Muscle layer of duodenum (tissue), 2 donors: ENCODE measurements around the gene GAST.

Experiments used
- H3K27ac ChIP-seq: one replicate; pipeline ENCODE4 v1.7.0; 2013; ENCODE audit warnings: mild to moderate bottlenecking, low read length
- H3K27me3 ChIP-seq: one replicate; pipeline ENCODE4 v1.7.0; 2013; ENCODE audit warnings: low read depth, mild to moderate bottlenecking, control low read depth, low read length
- H3K36me3 ChIP-seq, 2 donors: one replicate each; pipeline ENCODE4 v1.7.0; 2013; ENCODE audit warnings: low read length in 2 of 2, control low read depth in 1 of 2, mild to moderate bottlenecking in 1 of 2; ENCODE audit not compliant: insufficient read depth in 2 of 2, control insufficient read depth in 1 of 2
- H3K4me1 ChIP-seq, 2 donors: one replicate each; pipeline ENCODE4 v1.7.0; 2013; ENCODE audit warnings: low read length in 2 of 2, mild to moderate bottlenecking in 2 of 2, control low read depth in 1 of 2, moderate library complexity in 1 of 2; ENCODE audit not compliant: insufficient read depth in 2 of 2, control insufficient read depth in 1 of 2
- H3K4me3 ChIP-seq, 2 donors: one replicate each; pipeline ENCODE4 v1.7.0; 2013; ENCODE audit warnings: low read length in 2 of 2, low read depth in 1 of 2, mild to moderate bottlenecking in 1 of 2
- H3K9me3 ChIP-seq, 2 donors: one replicate each; pipeline ENCODE4 v1.7.0; 2013; ENCODE audit warnings: low read length in 2 of 2, control low read depth in 1 of 2, mild to moderate bottlenecking in 1 of 2; ENCODE audit not compliant: control insufficient read depth in 1 of 2
- donor health status: healthy.

Gene GAST

DNA sequence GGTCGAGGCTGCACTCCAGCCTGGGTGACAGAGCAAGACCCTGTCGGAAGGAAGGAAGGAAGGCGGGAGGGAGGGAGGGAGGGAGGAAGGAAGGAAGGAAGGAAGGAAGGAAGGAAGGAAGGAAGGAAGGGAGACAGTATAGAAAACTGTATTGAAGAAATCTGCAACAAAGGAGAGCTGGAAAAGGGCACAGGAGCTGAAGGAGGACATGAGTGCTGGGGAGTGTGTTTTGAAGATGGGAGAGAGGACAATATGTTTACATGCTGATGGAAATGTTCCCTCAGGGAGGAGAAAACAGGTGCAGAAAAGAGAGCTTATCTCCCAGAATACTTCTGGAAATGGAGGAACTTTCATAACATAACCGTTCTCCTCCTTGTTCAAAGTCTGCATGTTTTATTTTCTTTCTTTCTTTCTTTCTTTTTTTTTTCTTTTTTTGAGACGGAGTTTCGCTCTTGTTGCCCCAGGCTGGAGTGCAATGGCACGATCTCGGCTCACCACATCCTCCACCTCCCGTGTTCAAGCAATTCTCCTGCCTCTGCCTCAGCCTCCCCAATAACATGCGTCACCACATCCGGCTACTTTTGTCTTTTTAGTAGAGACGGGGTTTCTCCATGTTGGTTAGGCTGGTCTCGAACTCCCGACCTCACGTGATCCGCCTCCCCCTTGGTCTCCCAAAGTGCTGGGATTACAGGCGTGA, 25.0 kb downstream of the GAST start:
- Histone ChIP-seq H3K27ac (no peak overlapping the region), H3K36me3 (no peaks in the 10 kb centered on the region), H3K4me1 (peaks cover 0 to 21% of the 10 kb centered on the region in 2 donors), H3K4me3 (no peak overlapping the region), H3K27me3 (peaks cover 8% of the 10 kb centered on the region), H3K9me3 (no peaks in the 10 kb centered on the region)

- Histone ChIP-seq H3K9me3 (no peaks in the 10 kb centered on the region), H3K36me3 (no peaks in the 10 kb centered on the region), H3K27ac (no peak overlapping the region), H3K4me1 (peaks cover 0 to 21% of the 10 kb centered on the region in 2 donors), H3K4me3 (no peak overlapping the region), H3K27me3 (peaks cover 8% of the 10 kb centered on the region)
These were observed 25.5 kb downstream of the GAST start for GRCh38 chr17:41737680-41738023.

- no peaks in the 10 kb centered on the region for H3K36me3 ChIP-seq
- H3K9me3 ChIP-seq: no peaks in the 10 kb centered on the region
- H3K27ac ChIP-seq: no peak overlapping the region
- H3K4me1 ChIP-seq: peaks cover 0 to 21% of the 10 kb centered on the region in 2 donors
- no peak overlapping the region for H3K4me3 ChIP-seq
- H3K27me3 ChIP-seq: peaks cover 8% of the 10 kb centered on the region
These were observed 26.1 kb downstream of the GAST start for GRCh38 chr17:41738077-41738800.

DNA sequence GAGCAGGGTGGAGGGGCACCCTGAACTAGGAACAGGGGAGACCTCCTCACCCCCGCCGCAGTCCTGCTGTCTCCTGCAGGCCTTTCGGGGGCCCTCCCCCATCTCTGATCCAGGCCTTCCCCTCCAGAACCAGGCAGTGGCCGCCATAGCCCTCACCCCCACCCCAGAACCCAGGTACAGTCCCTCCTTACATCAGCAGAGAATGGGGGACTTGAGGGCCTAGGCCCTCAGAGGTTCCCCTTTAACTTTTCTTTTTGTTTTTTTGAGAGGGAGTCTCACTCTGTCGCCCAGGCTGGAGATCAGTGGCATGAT, 26.6 kb downstream of the GAST start:
- peaks cover 0 to 20% of the 10 kb centered on the region in 2 donors for H3K4me1 ChIP-seq
- peaks cover 8% of the 10 kb centered on the region for H3K27me3 ChIP-seq
- no peaks in the 10 kb centered on the region for H3K9me3 ChIP-seq
- H3K27ac ChIP-seq: no peak overlapping the region
- H3K4me3 ChIP-seq: no peak overlapping the region
- H3K36me3 ChIP-seq: no peaks in the 10 kb centered on the region

DNA sequence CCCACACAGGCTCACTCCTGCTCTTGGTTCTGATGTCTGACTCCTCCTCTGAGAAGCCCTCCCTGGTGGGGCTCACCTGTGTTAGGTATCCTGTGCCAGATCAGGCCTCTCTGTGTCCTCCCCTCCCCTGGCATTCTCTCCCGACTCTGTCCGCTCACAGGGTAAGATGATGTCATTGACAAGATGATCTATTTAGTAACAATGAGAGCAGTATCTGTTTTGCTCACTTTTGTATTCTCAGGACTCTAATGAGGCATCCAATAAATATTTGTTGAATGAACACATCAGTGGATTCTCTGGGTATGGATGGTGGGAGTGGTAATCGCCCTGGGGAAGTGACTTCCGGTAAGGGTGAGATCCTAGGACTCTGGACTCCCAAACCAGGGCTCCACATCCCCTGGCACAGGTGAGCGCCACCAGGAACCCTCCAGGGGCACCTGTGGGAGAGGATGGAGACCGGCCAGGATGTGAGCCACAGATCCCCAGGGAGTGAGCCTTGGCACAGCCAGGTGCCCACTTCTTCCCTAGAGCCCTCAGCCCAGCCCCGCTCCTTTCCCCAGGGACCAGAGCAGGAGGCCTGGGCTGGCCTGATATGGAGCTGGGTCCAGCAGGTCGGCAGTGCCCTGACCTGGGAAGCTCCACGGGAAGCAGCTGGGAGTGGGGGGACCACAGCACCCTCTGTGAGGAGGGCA, 27.7 kb downstream of the GAST start:
- Histone ChIP-seq H3K4me1 (peaks cover 0 to 10% of the 10 kb centered on the region in 2 donors), H3K27me3 (peaks cover 8% of the 10 kb centered on the region), H3K27ac (no peak overlapping the region), H3K36me3 (no peaks in the 10 kb centered on the region), H3K4me3 (no peak overlapping the region), H3K9me3 (no peaks in the 10 kb centered on the region)

- Histone ChIP-seq H3K27ac (no peak overlapping the region), H3K36me3 (no peaks in the 10 kb centered on the region), H3K9me3 (no peaks in the 10 kb centered on the region), H3K4me1 (peaks cover 0 to 3% of the 10 kb centered on the region in 2 donors), H3K4me3 (no peak overlapping the region), H3K27me3 (peaks cover 8% of the 10 kb centered on the region)
These were observed 28.4 kb downstream of the GAST start for GRCh38 chr17:41740506-41740905.

DNA sequence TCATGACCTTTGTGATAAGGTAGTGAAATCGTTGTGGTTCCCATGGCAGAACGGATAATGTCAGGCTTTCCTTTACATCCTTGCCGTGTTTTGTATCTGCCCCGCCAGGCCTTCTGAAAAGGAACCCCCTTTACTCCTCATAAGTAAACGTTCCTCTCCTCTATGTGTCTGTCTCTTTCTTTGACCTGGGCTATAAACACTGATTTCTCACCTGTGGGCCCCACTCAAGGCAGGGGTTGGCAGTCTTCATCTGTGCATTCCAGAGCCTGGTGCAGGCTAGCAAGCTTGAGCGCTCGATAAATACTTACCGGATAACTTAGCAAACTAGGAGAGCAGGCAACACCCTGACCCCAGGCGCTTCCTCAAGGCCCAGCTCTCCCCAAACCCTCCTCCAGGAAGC, 29.6 kb downstream of the GAST start:
- Histone ChIP-seq H3K27ac (no peak overlapping the region), H3K4me3 (no peak overlapping the region), H3K36me3 (no peaks in the 10 kb centered on the region), H3K27me3 (peaks cover 8% of the 10 kb centered on the region), H3K4me1 (peaks cover 0 to 3% of the 10 kb centered on the region in 2 donors), H3K9me3 (no peaks in the 10 kb centered on the region)

- Histone ChIP-seq H3K27ac (no peak overlapping the region), H3K4me1 (no peaks in the 10 kb centered on the region), H3K36me3 (no peaks in the 10 kb centered on the region), H3K27me3 (no peaks in the 10 kb centered on the region), H3K4me3 (no peak overlapping the region), H3K9me3 (no peaks in the 10 kb centered on the region)
These were observed 36.1 kb downstream of the GAST start for GRCh38 chr17:41748275-41748674.

DNA sequence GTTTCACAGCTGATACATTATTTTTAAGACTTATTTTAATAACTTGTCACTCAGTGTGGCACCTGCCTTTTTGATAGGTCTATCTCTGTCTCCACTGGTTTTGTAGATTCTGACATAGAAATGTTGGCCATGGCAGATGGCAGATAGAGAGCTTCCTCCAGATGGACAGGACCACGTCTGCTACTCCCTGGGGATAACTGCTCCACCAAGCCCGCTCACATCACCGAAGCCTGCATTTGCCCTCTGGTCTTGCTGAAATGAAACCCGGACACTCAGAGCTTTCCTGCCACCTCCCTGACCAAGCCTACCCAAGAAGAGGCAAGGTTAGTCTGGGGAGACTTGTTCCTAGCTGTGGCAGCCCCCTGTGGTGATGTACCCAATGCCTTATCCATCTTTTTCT, 38.7 kb downstream of the GAST start:
- H3K27me3 ChIP-seq: no peaks in the 10 kb centered on the region
- no peaks in the 10 kb centered on the region for H3K9me3 ChIP-seq
- no peaks in the 10 kb centered on the region for H3K4me1 ChIP-seq
- H3K27ac ChIP-seq: no peak overlapping the region
- H3K36me3 ChIP-seq: peaks cover 0 to 5% of the 10 kb centered on the region in 2 donors
- H3K4me3 ChIP-seq: no peak overlapping the region

DNA sequence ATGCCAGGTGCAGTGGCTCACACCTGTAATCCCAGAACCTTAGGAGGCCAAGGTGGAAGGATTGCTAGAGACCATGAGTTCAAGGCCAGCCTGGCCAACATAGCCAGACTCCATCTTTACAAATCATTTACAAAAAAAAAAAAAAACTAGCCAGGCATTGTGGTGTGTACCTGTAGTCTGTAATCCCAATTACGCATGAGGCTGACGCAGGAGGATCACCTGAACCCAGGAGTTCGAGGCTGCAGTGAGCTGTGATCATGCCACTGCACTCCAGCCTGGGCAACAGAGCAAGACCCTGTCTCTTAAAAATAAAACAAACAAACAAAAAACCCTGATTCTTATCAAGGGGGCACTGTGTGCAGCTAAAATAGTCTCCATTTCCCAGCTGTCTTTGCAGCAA, 39.2 kb downstream of the GAST start:
- Histone ChIP-seq H3K4me3 (no peak overlapping the region), H3K9me3 (no peaks in the 10 kb centered on the region), H3K27ac (no peak overlapping the region), H3K4me1 (no peaks in the 10 kb centered on the region), H3K36me3 (peaks cover 0 to 9% of the 10 kb centered on the region in 2 donors), H3K27me3 (no peaks in the 10 kb centered on the region)

DNA sequence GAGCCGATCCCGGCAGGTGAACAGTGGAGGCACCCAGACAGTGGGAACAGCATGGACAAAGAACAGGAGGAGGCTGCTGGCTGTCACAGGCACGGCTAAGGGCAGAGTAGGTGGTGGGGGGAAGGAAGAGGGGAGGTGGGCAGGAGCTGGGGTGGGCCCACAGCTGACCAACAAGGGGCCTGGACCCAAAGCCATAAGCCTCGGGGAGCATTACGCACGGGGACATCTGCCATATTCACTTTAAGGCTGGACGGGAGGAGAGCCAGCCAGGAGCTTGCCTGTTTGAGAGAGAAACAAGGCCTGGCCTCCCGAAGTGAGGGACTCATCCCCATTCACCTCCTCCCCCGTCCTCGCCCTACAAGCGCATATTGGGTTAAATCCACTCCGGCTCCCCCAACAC, 41.9 kb downstream of the GAST start:
- Histone ChIP-seq H3K27me3 (no peaks in the 10 kb centered on the region), H3K36me3 (peaks cover 17 to 30% of the 10 kb centered on the region in 2 donors), H3K4me1 (no peaks in the 10 kb centered on the region), H3K4me3 (no peak overlapping the region), H3K9me3 (no peaks in the 10 kb centered on the region), H3K27ac (no peak overlapping the region)
